ENCODE results near the gene STRADA. TPM values are rescaled to one million over a fixed set of nuclear protein-coding genes. Genes with fewer than 3 reads are reported as not detected.

Gene STRADA
- total and polyA plus RNA-seq, 5 experiments from 2014 or later, result 17.8 to 57.1 (median 24.5) TPM

GRCh38 chr17:63774141-63774968 lies 32.8 kb upstream of the STRADA start, which contains the start of gene DDX42:
DDX42 (plus strand) TSS chr17:63774170; CDS start chr17:63787050, 12,880 bp downstream.
- ATAC-seq (peak; percentile 16 to 33), DNase-seq (peak in 3 of 10 donors; percentile 78 to 88 (median 83))
- POLR2A ChIA-PET, result interaction anchor here (0.5 to 6.5 kb wide), 34 partner anchors 9 to 732 kb away, joined by 3 to 264 read pairs (median 10); partner anchors contain the start of genes CEP95, DDX5, LIMD2 and MAP3K3
- no peaks in the 10 kb centered on the region for H3K27me3 Mint-ChIP-seq
- peaks cover 29 to 79% (median 71%) of the 10 kb centered on the region in 4 donors for H3K4me1 Mint-ChIP-seq
- H3K4me3 Mint-ChIP-seq, result peak within 1 kb of the TSS; percentile 87 to 99 (median 96)
- no peaks in the 10 kb centered on the region for H3K9me3 Mint-ChIP-seq
- H3K36me3 Mint-ChIP-seq, result peaks cover 0 to 43% (median 0%) of the 10 kb centered on the region in 3 donors
- H3K27ac Mint-ChIP-seq, result peak within 1 kb of the TSS; percentile 91 to 100 (median 99)

GRCh38 chr17:63773272-63774140 lies 31.9 kb upstream of the STRADA start, which contains the start of gene CCDC47:
CCDC47 (minus strand) TSS chr17:63773597; CDS start chr17:63766175, 7,422 bp downstream.
- ATAC-seq, result peak; percentile 86 to 88
- DNase-seq, result peak; percentile 94 to 99 (median 98)
- peaks cover 0 to 42% (median 0%) of the 10 kb centered on the region in 3 donors for H3K36me3 Mint-ChIP-seq
- peak within 1 kb of the TSS; percentile 91 to 100 (median 99) for H3K27ac Mint-ChIP-seq
- POLR2A ChIA-PET, result interaction anchor here (0.5 to 6.5 kb wide), 34 partner anchors 10 to 732 kb away, joined by 3 to 264 read pairs (median 10); partner anchors contain the start of genes CEP95, DDX5, LIMD2 and MAP3K3
- H3K4me1 Mint-ChIP-seq, result peaks cover 30 to 81% (median 70%) of the 10 kb centered on the region in 4 donors
- no peaks in the 10 kb centered on the region for H3K9me3 Mint-ChIP-seq
- H3K27me3 Mint-ChIP-seq, result no peaks in the 10 kb centered on the region
- H3K4me3 Mint-ChIP-seq, result peak within 1 kb of the TSS; percentile 87 to 99 (median 96)

DNA sequence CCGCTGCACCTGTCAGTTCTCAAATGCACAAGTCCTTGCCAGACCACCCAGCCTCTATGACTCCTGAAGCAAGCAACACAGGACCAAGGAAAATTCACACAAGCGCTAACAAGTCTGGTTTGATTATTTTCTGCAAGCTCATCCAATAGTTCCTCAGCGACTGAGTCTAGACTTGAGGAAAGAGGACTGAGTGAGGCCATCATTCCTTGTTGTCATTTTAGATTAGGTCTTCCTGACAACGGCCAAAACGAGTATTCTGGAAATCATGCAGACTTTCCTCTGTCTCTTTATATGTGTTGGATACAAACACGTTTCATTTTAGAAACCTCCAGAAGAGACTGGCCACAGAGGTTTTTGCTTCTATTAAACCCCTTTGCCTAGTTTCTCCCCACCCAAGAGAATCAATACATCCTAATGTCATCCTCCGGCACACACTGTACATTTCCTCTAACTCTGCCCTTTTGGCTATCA lies 31.2 kb upstream of the STRADA start:
- Mint-ChIP-seq H3K4me1 (peaks cover 28 to 81% (median 68%) of the 10 kb centered on the region in 4 donors), H3K4me3 (peak overlapping the region; percentile 87 to 99 (median 96)), H3K27me3 (no peaks in the 10 kb centered on the region), H3K36me3 (peaks cover 0 to 41% (median 0%) of the 10 kb centered on the region in 3 donors), H3K9me3 (no peaks in the 10 kb centered on the region), H3K27ac (peak overlapping the region; percentile 91 to 100 (median 99))
- peak in 2 of 10 donors; percentile 19 to 28 for DNase-seq
- POLR2A ChIA-PET, result interaction anchor here (0.6 to 6.5 kb wide), 24 partner anchors 10 to 373 kb away, joined by 3 to 264 read pairs (median 10); partner anchors contain the start of genes LIMD2, MAP3K3, PSMC5 and SMARCD2
- peak in 1 of 2 donors; percentile 0 for ATAC-seq

- Mint-ChIP-seq H3K36me3 (peaks cover 0 to 58% (median 4%) of the 10 kb centered on the region in 3 donors), H3K27ac (peak overlapping the region in 4 of 10 donors; percentile 37 to 83 (median 48)), H3K9me3 (no peaks in the 10 kb centered on the region), H3K27me3 (no peaks in the 10 kb centered on the region), H3K4me1 (peaks cover 17 to 67% (median 57%) of the 10 kb centered on the region in 4 donors), H3K4me3 (no peak overlapping the region)
- ATAC-seq (no peak), DNase-seq (no peak)
- POLR2A ChIA-PET, result interaction anchor here (1.0 kb wide), 2 partner anchors 26 to 70 kb away, joined by 3 to 4 read pairs; no protein-coding TSS in a partner anchor
Observed at GRCh38 chr17:63768433-63768832, 26.8 kb upstream of the STRADA start.

DNA sequence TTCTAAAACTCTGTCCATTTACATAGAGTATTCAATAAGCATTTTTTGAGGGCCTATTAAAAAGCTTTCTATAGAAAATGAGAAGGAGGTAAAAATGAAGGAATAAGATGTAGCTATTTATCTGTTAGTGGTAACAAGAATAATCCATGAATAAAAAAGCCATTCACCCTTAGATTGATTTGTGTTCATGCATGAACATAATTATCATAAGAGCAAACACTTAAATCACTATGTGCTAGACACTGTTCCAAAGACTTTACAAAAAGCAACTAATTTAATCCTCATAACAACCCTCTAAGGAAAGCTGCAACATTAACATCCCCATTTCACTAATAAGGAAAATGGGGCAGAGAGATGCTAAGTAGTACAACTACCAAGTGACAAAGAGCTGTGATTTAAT lies 25.2 kb upstream of the STRADA start:
- Mint-ChIP-seq H3K27ac (peak overlapping the region in 3 of 10 donors; percentile 24 to 49 (median 35)), H3K9me3 (no peaks in the 10 kb centered on the region), H3K4me1 (peaks cover 14 to 59% (median 47%) of the 10 kb centered on the region in 4 donors), H3K27me3 (no peaks in the 10 kb centered on the region), H3K36me3 (peaks cover 0 to 73% (median 6%) of the 10 kb centered on the region in 3 donors), H3K4me3 (no peak overlapping the region)
- DNase-seq (no peak), ATAC-seq (no peak)
- POLR2A ChIA-PET, result interaction anchor here (0.5 to 1.8 kb wide), 4 partner anchors 14 to 72 kb away, joined by 3 to 5 read pairs (median 4); no protein-coding TSS in a partner anchor

- ATAC-seq (no peak), DNase-seq (no peak)
- Mint-ChIP-seq H3K4me1 (peaks cover 13 to 48% (median 33%) of the 10 kb centered on the region in 4 donors), H3K4me3 (no peak overlapping the region), H3K9me3 (no peaks in the 10 kb centered on the region), H3K27ac (peak overlapping the region in 1 of 10 donors; percentile 40), H3K27me3 (no peaks in the 10 kb centered on the region), H3K36me3 (peaks cover 0 to 83% (median 12%) of the 10 kb centered on the region in 3 donors)
- POLR2A ChIA-PET, result interaction anchor here (0.6 to 1.8 kb wide), 3 partner anchors 12 to 67 kb away, joined by 3 to 5 read pairs (median 3); no protein-coding TSS in a partner anchor
Observed at GRCh38 chr17:63764716-63765115, 23.1 kb upstream of the STRADA start.

- Mint-ChIP-seq H3K27ac (peak overlapping the region in 6 of 10 donors; percentile 3 to 54 (median 33)), H3K4me1 (peaks cover 9 to 28% (median 20%) of the 10 kb centered on the region in 4 donors), H3K9me3 (no peaks in the 10 kb centered on the region), H3K27me3 (no peaks in the 10 kb centered on the region), H3K4me3 (no peak overlapping the region), H3K36me3 (peaks cover 0 to 88% (median 14%) of the 10 kb centered on the region in 3 donors)
- no peak for ATAC-seq
- DNase-seq, result no peak
- POLR2A ChIA-PET, result interaction anchor here (1.1 to 3.0 kb wide), 3 partner anchors 11 to 67 kb away, joined by 3 to 9 read pairs (median 5); partner anchors contain the start of genes CCDC47 and DDX42
Observed at GRCh38 chr17:63762161-63763078, 20.8 kb upstream of the STRADA start.

DNA sequence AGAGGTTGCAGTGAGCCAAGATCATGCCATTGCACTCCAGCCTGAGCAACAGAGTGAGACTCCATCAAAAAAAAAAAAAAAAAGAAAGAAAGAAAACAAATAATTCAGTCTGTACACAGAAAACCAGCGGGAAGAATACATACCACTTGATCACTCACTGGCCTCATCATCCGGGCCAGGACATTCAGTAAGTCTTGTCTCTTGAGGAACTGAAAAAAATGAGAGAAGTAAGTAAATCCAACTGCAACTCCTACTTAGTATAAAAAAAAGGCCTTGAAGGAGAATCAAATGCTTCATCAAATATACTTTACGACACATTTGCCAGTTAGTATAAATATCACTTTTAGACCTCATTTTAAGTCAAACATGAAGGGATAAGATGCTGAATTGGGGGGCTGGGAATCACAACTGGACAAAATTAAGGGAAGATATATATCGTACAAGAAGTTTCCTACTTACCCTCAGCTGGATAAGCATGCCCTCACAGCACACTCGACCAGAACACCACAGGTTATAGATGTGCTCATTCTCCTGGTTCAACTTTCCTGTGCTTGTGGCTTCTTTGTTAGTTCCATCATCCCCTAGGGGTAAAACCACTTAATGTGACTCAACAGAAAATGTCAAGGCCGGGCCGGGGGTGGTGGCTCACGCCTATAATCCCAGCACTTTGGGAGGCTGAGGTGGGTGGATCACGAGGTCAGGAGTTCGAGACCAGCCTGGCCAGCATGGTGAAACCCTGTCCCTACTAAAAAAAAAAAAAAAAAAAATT lies 19.4 kb upstream of the STRADA start:
- Mint-ChIP-seq H3K27ac (peak overlapping the region in 2 of 10 donors; percentile 15 to 43), H3K36me3 (peaks cover 0 to 91% (median 18%) of the 10 kb centered on the region in 3 donors), H3K27me3 (no peaks in the 10 kb centered on the region), H3K4me3 (no peak overlapping the region), H3K4me1 (peaks cover 5 to 16% (median 12%) of the 10 kb centered on the region in 4 donors), H3K9me3 (no peaks in the 10 kb centered on the region)
- ATAC-seq (no peak), DNase-seq (no peak)
- POLR2A ChIA-PET, result interaction anchor here (0.7 to 1.1 kb wide), 3 partner anchors 18 to 50 kb away, joined by 3 to 5 read pairs (median 3); no protein-coding TSS in a partner anchor

DNA sequence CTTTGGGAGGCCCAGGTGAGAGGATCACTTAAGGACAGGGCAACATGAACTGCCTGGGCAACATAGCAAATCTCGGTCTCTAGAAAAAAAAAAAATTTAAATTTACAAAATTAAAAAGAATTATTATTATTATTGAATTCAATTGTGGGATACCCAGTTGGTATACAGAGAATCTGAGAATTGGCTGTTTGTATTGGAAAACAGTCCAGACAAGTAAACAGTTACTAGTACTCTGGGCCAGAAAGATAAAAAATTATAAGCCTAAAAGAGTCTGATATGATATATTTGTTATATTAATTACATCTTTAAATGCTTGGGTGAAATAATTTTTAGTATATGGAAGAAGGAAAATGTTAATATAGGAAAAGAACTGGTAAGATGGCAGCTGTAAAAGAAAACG lies 16.8 kb upstream of the STRADA start:
- H3K4me3 Mint-ChIP-seq, result no peak overlapping the region
- H3K36me3 Mint-ChIP-seq, result peaks cover 0 to 90% (median 21%) of the 10 kb centered on the region in 3 donors
- no peaks in the 10 kb centered on the region for H3K27me3 Mint-ChIP-seq
- peak overlapping the region in 1 of 10 donors; percentile 25 for H3K27ac Mint-ChIP-seq
- no peak for DNase-seq
- peaks cover 0 to 14% (median 3%) of the 10 kb centered on the region in 4 donors for H3K4me1 Mint-ChIP-seq
- H3K9me3 Mint-ChIP-seq, result no peaks in the 10 kb centered on the region
- ATAC-seq, result no peak
- POLR2A ChIA-PET, result interaction anchor here (0.6 to 2.0 kb wide), 2 partner anchors 15 to 36 kb away, joined by 4 to 8 read pairs; partner anchors contain the start of gene CCDC47

GRCh38 chr17:63754046-63754445 lies 12.4 kb upstream of the STRADA start:
- Mint-ChIP-seq H3K9me3 (no peaks in the 10 kb centered on the region), H3K36me3 (peaks cover 0 to 83% (median 13%) of the 10 kb centered on the region in 3 donors), H3K4me1 (peaks cover 7 to 14% (median 10%) of the 10 kb centered on the region in 4 donors), H3K27ac (no peak overlapping the region), H3K27me3 (no peaks in the 10 kb centered on the region), H3K4me3 (no peak overlapping the region)
- DNase-seq, result no peak
- ATAC-seq, result no peak
- POLR2A ChIA-PET, result interaction anchor here (1.0 kb wide), 1 partner anchor 52 kb away, joined by 3 read pairs; no protein-coding TSS in a partner anchor

All from naive thymus-derived CD8-positive, alpha-beta T cell (primary cell).